H1 (cell line): ENCODE measurements around the gene KIAA1328. TPM values are rescaled to one million over a fixed set of nuclear protein-coding genes. Genes with fewer than 3 reads are reported as not detected.

Experiments used
- CTCF ChIA-PET: fragments of 300-600 bp; sonication (Branson Sonifier 250); formaldehyde crosslinking; loops from one replicate; lab custom pipeline; 2021; ENCODE audit not compliant: partially characterized antibody; lab: Charles Lee
- POLR2A ChIA-PET: fragments of 300-600 bp; sonication (Branson Sonifier 250); formaldehyde crosslinking; loops from one replicate; lab custom pipeline; 2021; ENCODE audit warnings: inconsistent platforms; ENCODE audit not compliant: partially characterized antibody; lab: Charles Lee
- DNase-seq, 2 experiments: peaks; one replicate each; pipeline versions ENCODE4 v3.0.0 to v3.0.0-alpha.2; 2010 to 2022; ENCODE audit warnings: low spot score in 2 of 2, low read depth in 1 of 2, mixed read lengths in 1 of 2
- FAIRE-seq: peaks from 2 replicates; lab custom pipeline; 2011; peaks lifted over from hg19 to GRCh38; lab: Jason Lieb, UNC
- H2AFZ ChIP-seq: 2 replicates; pipeline ENCODE4 v1.8.1; 2012; ENCODE audit warnings: low read length, inconsistent platforms
- H2AK5ac ChIP-seq: 2 replicates; pipeline ENCODE4 v1.6.1; 2013; ENCODE audit warnings: low read depth, low read length
- H2BK120ac ChIP-seq: replicated peaks from 2 replicates; pipeline ENCODE3; 2013; ENCODE audit warnings: low read depth, low read length, inconsistent platforms
- H2BK12ac ChIP-seq: 2 replicates; pipeline ENCODE4 v1.6.1; 2013; ENCODE audit warnings: low read depth, low read length
- H2BK15ac ChIP-seq: 2 replicates; pipeline ENCODE4 v1.6.1; 2013; ENCODE audit warnings: low read length
- H2BK20ac ChIP-seq: 2 replicates; pipeline ENCODE4 v1.6.1; 2013; ENCODE audit warnings: low read length
- H2BK5ac ChIP-seq: 2 replicates; pipeline ENCODE4 v1.6.1; 2013; ENCODE audit warnings: low read depth, low read length
- H3K14ac ChIP-seq: 2 replicates; pipeline ENCODE4 v1.6.1; 2013; ENCODE audit warnings: inconsistent platforms; ENCODE audit not compliant: insufficient read length
- H3K18ac ChIP-seq: 2 replicates; pipeline ENCODE4 v1.6.1; 2013; ENCODE audit warnings: low read length; ENCODE audit errors: extremely low read depth
- H3K23ac ChIP-seq: 2 replicates; pipeline ENCODE4 v1.6.1; 2013; ENCODE audit warnings: inconsistent platforms; ENCODE audit not compliant: insufficient read length
- H3K23me2 ChIP-seq: 2 replicates; pipeline ENCODE4 v1.6.1; 2013; ENCODE audit warnings: low read depth, low read length
- H3K27ac ChIP-seq: 2 replicates; pipeline ENCODE4 v1.6.1; 2011; ENCODE audit warnings: low read depth, low read length, inconsistent platforms
- H3K27me3 ChIP-seq, 4 experiments: replicated peaks in 1 of 4; 1 replicate in 1 of 4; 2 replicates in 3 of 4; pipeline versions ENCODE4 v1.6.1 to v1.8.1; 2011 to 2013; ENCODE audit warnings: low read length in 3 of 4, mild to moderate bottlenecking in 3 of 4, inconsistent platforms in 2 of 4, mixed read lengths in 2 of 4, moderate library complexity in 1 of 4; ENCODE audit not compliant: control insufficient read depth in 3 of 4, insufficient read depth in 3 of 4; ENCODE audit errors: extremely low read depth in 1 of 4
- H3K36me3 ChIP-seq, 4 experiments: 2 replicates each; pipeline versions ENCODE4 v1.6.1 to v1.8.1; 2011 to 2013; ENCODE audit warnings: mild to moderate bottlenecking in 4 of 4, low read length in 3 of 4, moderate library complexity in 2 of 4, control low read depth in 1 of 4, inconsistent platforms in 1 of 4; ENCODE audit not compliant: insufficient read depth in 4 of 4, control insufficient read depth in 2 of 4
- H3K4ac ChIP-seq: replicated peaks from 2 replicates; pipeline ENCODE3; 2013; ENCODE audit warnings: low read length, low read depth, mixed read lengths, inconsistent platforms; ENCODE audit not compliant: insufficient read length
- H3K4me1 ChIP-seq, 4 experiments: replicated peaks in 1 of 4; 1 replicate in 1 of 4; 2 replicates in 3 of 4; pipeline versions ENCODE4 v1.6.1 to v1.8.1; 2011 to 2013; ENCODE audit warnings: low read length in 3 of 4, inconsistent platforms in 2 of 4, mixed read lengths in 1 of 4; ENCODE audit not compliant: insufficient read depth in 4 of 4, control insufficient read depth in 3 of 4
- H3K4me2 ChIP-seq, 2 experiments: 2 replicates each; pipeline versions ENCODE4 v1.6.1 to v1.8.1; 2011 to 2013; ENCODE audit warnings: low read depth in 2 of 2, low read length in 2 of 2, control low read depth in 1 of 2, inconsistent platforms in 1 of 2, mild to moderate bottlenecking in 1 of 2; ENCODE audit not compliant: insufficient read depth in 1 of 2
- H3K4me3 ChIP-seq, 4 experiments: fragments of 200-600, 300-600 bp in 1 of 4; sonication (generic), shearing (Covaris generic), sonication (Bioruptor Twin) in 1 of 4; 2 replicates each; pipeline versions ENCODE4 v1.5.1 to v1.8.1; 2011 to 2016; ENCODE audit warnings: low read length in 4 of 4, low read depth in 3 of 4, control low read depth in 2 of 4, inconsistent platforms in 2 of 4, mild to moderate bottlenecking in 2 of 4, mixed read lengths in 1 of 4, moderate library complexity in 1 of 4; ENCODE audit not compliant: insufficient read depth in 2 of 4; ENCODE audit errors: extremely low read depth in 1 of 4
- H3K56ac ChIP-seq: replicated peaks from 2 replicates; pipeline ENCODE3; 2013; ENCODE audit warnings: low read depth, mild to moderate bottlenecking, mixed read lengths, low read length, inconsistent platforms; ENCODE audit not compliant: insufficient read length
- H3K79me1 ChIP-seq: 2 replicates; pipeline ENCODE4 v1.6.1; 2013; ENCODE audit warnings: low read depth, low read length, control low read depth
- H3K79me2 ChIP-seq, 2 experiments: 2 replicates each; pipeline versions ENCODE4 v1.6.1 to v1.8.1; 2012 to 2013; ENCODE audit warnings: low read length in 2 of 2, mild to moderate bottlenecking in 2 of 2, inconsistent platforms in 1 of 2; ENCODE audit not compliant: insufficient read depth in 2 of 2, control insufficient read depth in 1 of 2
- H3K9ac ChIP-seq, 4 experiments: replicated peaks in 1 of 4; 1 replicate in 1 of 4; 2 replicates in 3 of 4; pipeline versions ENCODE4 v1.6.1 to v1.8.1; 2011 to 2013; ENCODE audit warnings: low read depth in 3 of 4, low read length in 3 of 4, control low read depth in 2 of 4, mild to moderate bottlenecking in 2 of 4, moderate library complexity in 2 of 4, inconsistent platforms in 1 of 4; ENCODE audit errors: extremely low read depth in 1 of 4
- H3K9me3 ChIP-seq, 2 experiments: 2 replicates each; pipeline versions ENCODE4 v1.6.1 to v1.8.1; 2012 to 2013; ENCODE audit warnings: mild to moderate bottlenecking in 2 of 2, moderate library complexity in 2 of 2, control low read depth in 1 of 2, inconsistent platforms in 1 of 2, low read depth in 1 of 2, low read length in 1 of 2, mixed read lengths in 1 of 2; ENCODE audit not compliant: insufficient read depth in 2 of 2
- H4K20me1 ChIP-seq, 2 experiments: replicated peaks in 1 of 2; 2 replicates each; pipeline versions ENCODE3 to v1.8.1; 2011 to 2013; ENCODE audit warnings: inconsistent platforms in 2 of 2, low read length in 2 of 2, mild to moderate bottlenecking in 1 of 2; ENCODE audit not compliant: insufficient read depth in 2 of 2, control insufficient read depth in 1 of 2
- H4K5ac ChIP-seq: 2 replicates; pipeline ENCODE4 v1.6.1; 2013; ENCODE audit warnings: low read length, low read depth, mixed read lengths, inconsistent platforms; ENCODE audit not compliant: insufficient read length
- H4K8ac ChIP-seq: 2 replicates; pipeline ENCODE4 v1.8.0; 2013; ENCODE audit warnings: mild to moderate bottlenecking, moderate library complexity, low read length, inconsistent platforms; ENCODE audit not compliant: insufficient read depth; ENCODE audit errors: extremely low read depth
- H4K91ac ChIP-seq: replicated peaks from 2 replicates; pipeline ENCODE3; 2013; ENCODE audit warnings: low read length, mixed read lengths, inconsistent platforms; ENCODE audit not compliant: insufficient read length
- JUN ChIP-seq: IDR thresholded peaks from 2 replicates; pipeline ENCODE4 v1.6.1; 2011; ENCODE audit warnings: low read depth, mild to moderate bottlenecking, improper control_type of control experiment, low read length
- POLR2A ChIP-seq, 2 experiments: IDR thresholded peaks; 1 replicate in 1 of 2; 2 replicates in 1 of 2; pipeline ENCODE4 v1.6.1; 2011; ENCODE audit warnings: low read depth in 2 of 2, low read length in 2 of 2, mild to moderate bottlenecking in 2 of 2; ENCODE audit errors: control extremely low read depth in 1 of 2
- POU5F1 ChIP-seq: IDR thresholded peaks from 2 replicates; pipeline ENCODE4 v1.6.1; 2011; ENCODE audit warnings: low read depth, mild to moderate bottlenecking, low read length, moderate library complexity
- RNF2 ChIP-seq: fragments of 200-900, 300-1000 bp; sonication (generic); IDR thresholded peaks from 2 replicates; pipeline ENCODE4 v1.7.1; 2016; ENCODE audit warnings: borderline replicate concordance, low read depth, mild to moderate bottlenecking, antibody characterized with exemption, low read length; ENCODE audit not compliant: poor library complexity, severe bottlenecking; ENCODE audit errors: missing control alignments
- SP4 ChIP-seq: IDR thresholded peaks from 2 replicates; pipeline ENCODE4 v1.6.1; 2012; ENCODE audit warnings: low read length, inconsistent platforms
- TCF12 ChIP-seq: IDR thresholded peaks from 2 replicates; pipeline ENCODE4 v1.6.1; 2011; ENCODE audit warnings: low read depth, mild to moderate bottlenecking, low read length
- YY1 ChIP-seq: IDR thresholded peaks from 2 replicates; pipeline ENCODE4 v1.6.1; 2011; ENCODE audit warnings: low read depth, mild to moderate bottlenecking, low read length
- ZNF274 ChIP-seq: IDR thresholded peaks from 2 replicates; pipeline ENCODE4 v1.7.0; 2012; ENCODE audit warnings: low read length, borderline replicate concordance; ENCODE audit errors: extremely low read depth
- polyA plus RNA-seq, 7 experiments: library from polyadenylated mRNA; depleted of rRNA in 3 of 7; stranded (reverse) in 5 of 7; unstranded in 2 of 7; fragments of >200 nt in 5 of 7; fragments of 200-250 nt in 2 of 7; gene quantifications; 1 replicate in 5 of 7; 2 replicates in 1 of 7; 4 replicates in 1 of 7; pipeline versions ENCODE4 v1.2.1 to v1.2.3, GENCODE V29; 2011 to 2013; ENCODE audit warnings: missing spikeins in 2 of 7, mixed read lengths in 2 of 7
- total RNA-seq: library from RNA; stranded (reverse); fragmentation: NEBNext Ultra II Directional; extraction: Animal tissue kit (Norgen Biotek cat#: 25700); gene quantifications from 2 replicates; pipeline ENCODE4 v1.2.1, GENCODE V29; 2021

KIAA1328 gene
- total and polyA plus RNA-seq, 2 of the 8 experiments (the other 6 are each of a cell fraction or from before 2014, with no cell fraction given), result 2.6 to 5.7 TPM

DNA sequence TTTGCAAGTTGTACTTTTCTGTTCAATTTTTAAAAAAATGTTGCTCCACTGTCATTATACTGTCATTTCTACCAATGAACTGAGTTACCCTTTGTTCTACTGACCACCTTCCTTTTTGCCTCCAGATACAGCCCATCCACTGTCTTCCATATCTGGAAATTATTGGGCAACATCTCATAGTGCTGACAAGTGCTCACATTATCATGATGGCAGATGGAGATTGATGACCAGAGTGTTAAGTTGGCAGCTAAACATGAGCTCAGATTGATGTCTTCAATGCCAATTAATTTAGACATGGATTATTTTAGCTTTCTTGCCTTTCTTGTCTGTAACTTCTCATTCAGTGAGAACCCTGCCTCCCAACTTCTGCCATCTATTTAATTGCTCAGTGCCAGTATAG lies 76.6 kb downstream of the KIAA1328 start:
- no peak overlapping the region for H2BK20ac ChIP-seq
- no peak overlapping the region for H4K5ac ChIP-seq
- FAIRE-seq, result no peak
- no peak overlapping the region for H3K4ac ChIP-seq
- no peak for DNase-seq
- H2BK12ac ChIP-seq, result no peak overlapping the region
- no peaks in the 10 kb centered on the region for H3K79me2 ChIP-seq
- no peak overlapping the region for H3K18ac ChIP-seq
- H4K8ac ChIP-seq, result no peak overlapping the region
- no peak overlapping the region for H2AFZ ChIP-seq
- no peak overlapping the region for H3K4me3 ChIP-seq
- no peak overlapping the region for H3K9ac ChIP-seq
- no peak overlapping the region for H2AK5ac ChIP-seq
- no peak for TF ChIP-seq SP4
- no peak for TF ChIP-seq RNF2
- no peak for TF ChIP-seq TCF12
- no peak for TF ChIP-seq ZNF274
- no peak for TF ChIP-seq POU5F1
- no peak for TF ChIP-seq POLR2A (IDR thresholded peaks at IDR 0.05; ENCODE audit: control extremely low read depth in 1 of 2, low read depth in 2 of 2, low read length in 2 of 2)
- no peak for TF ChIP-seq YY1
- TF ChIP-seq JUN, result no peak
- no peaks in the 10 kb centered on the region for H4K20me1 ChIP-seq
- H3K27me3 ChIP-seq, result no peaks in the 10 kb centered on the region
- CTCF ChIA-PET, result interaction anchor here (1.8 kb wide), 1 partner anchor 149 kb away, joined by 4 read pairs; no protein-coding TSS in a partner anchor
- H2BK120ac ChIP-seq, result no peak overlapping the region
- H3K14ac ChIP-seq, result no peak overlapping the region
- no peak overlapping the region for H3K4me2 ChIP-seq
- H3K36me3 ChIP-seq, result no peaks in the 10 kb centered on the region
- H3K79me1 ChIP-seq, result no peaks in the 10 kb centered on the region
- no peak overlapping the region for H4K91ac ChIP-seq
- H3K56ac ChIP-seq, result no peak overlapping the region
- H3K23me2 ChIP-seq, result no peaks in the 10 kb centered on the region
- H3K4me1 ChIP-seq, result no peaks in the 10 kb centered on the region
- H3K23ac ChIP-seq, result no peak overlapping the region
- POLR2A ChIA-PET, result no interaction called here
- no peak overlapping the region for H2BK15ac ChIP-seq
- no peaks in the 10 kb centered on the region for H3K9me3 ChIP-seq
- no peak overlapping the region for H3K27ac ChIP-seq
- no peak overlapping the region for H2BK5ac ChIP-seq
